HG03520 (cell line): ENCODE results near the gene GPAT3.
"Not testable (repeated sequence)": the region's sequence is repeated elsewhere in the genome, so short reads cannot be mapped to it uniquely, and the experiment has no call there.

Source experiments
- ATAC-seq: cut with Tn5 transposase; IDR thresholded peaks from one replicate; pipeline ENCODE4 v1.9.1; 2021; ENCODE audit warnings: mild to moderate bottlenecking, moderate library complexity; ENCODE audit not compliant: unreplicated experiment

The GPAT3 gene

GRCh38 chr4:83591730-83592129 is 55.8 kb downstream of the GPAT3 start:
- ATAC-seq = no peak

DNA sequence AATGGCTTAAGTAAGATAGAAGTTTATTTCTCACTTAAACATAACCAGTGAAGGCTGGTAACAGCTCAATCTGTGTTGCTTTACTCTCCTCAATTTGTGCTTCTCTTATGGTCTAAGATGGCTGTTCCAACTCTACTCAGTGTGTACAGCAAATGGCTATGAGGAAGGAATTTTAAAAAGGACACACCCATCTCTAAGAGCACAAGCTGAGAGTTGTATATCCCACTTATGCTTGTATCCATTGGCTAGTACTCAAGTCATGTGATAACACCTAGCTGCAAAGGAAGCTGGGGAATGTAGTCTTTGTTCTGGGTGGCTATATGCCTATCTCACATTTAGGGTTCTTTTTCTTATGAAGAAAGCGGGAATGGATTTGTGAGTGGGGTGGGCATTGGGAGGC is 63.3 kb downstream of the GPAT3 start:
- peak; percentile 74 for ATAC-seq

- ATAC-seq = no peak
Measured at GRCh38 chr4:83603129-83603528, 67.2 kb downstream of the GPAT3 start.

- ATAC-seq = no peak
Measured at GRCh38 chr4:83604321-83604720, 68.4 kb downstream of the GPAT3 start.

DNA sequence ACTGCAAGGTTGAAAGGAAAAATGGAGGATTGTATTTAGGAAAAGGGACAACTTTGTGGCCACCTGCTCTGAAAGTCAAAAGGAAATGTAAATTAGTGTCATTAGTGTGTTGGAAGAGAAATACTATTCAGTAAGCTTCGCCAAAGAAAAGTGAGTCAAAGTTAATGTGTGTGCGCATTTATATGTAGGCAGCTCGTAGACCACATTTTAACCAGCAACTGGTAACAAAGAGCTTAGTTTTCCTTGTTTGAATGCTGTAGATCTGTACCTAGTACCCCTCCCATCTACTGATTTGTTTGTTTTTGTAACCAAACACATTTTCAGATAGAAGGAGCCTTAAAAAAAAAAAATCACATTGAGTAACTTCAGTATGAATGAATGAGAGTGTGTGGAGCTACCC is 69.3 kb downstream of the GPAT3 start:
- no peak for ATAC-seq

- ATAC-seq = peak; percentile 43
Measured at GRCh38 chr4:83605744-83606172, 69.8 kb downstream of the GPAT3 start.

DNA sequence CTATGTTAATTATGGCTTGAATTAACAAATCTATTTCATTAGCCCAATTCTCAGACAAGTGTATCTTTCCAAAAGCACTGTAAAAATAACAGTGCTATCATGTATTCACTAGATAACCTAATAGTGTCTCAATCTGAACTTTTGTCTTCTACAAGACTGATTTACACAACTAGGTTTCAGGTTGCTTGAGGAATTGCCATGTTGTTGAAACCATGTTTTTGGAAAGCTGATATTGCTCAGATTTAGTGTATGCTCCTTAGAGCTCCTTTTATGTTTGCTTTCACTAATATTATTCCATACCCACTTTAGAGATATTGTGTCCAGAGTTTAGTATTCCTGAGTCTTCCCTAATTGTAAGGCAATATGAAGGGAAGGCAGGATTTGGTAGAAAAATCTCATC is 70.6 kb downstream of the GPAT3 start:
- ATAC-seq = no peak

DNA sequence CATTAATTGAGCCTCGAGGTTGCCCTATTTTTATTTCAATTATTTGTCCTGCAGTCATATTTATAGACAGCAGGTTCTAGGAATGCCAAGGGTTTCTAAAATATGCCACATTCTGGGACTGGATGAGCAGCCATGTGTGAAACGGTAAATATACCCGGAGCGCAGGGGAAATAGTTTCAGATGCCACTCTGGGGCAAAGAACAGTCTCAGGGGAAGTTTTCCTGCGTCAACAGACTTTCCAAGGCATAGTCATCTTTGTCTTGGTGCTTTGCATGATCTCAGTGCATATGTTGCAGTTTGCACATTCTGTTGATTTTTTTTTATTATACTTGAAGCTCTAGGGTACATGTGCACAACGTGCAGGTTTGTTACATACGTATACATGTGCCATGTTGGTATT is 71.0 kb downstream of the GPAT3 start:
- ATAC-seq = no peak

DNA sequence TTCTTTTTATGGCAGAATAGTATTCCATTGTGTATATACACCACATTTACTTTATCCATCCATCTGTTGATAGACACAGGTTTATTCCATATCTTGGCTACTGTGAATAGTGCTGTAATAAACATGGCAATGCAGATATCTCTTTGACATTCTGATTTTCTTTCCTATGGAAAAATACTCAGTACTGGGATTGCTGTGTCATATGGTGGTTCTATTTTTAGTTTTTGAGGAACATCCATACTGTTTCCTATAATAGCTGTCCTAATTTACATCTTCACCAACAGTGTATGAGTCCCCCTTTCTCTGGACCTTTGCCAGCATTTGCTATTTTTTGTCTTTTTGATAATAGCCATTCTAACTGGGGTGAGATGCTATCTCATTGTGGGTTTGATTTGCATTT is 73.5 kb downstream of the GPAT3 start:
- no peak for ATAC-seq

GRCh38 chr4:83610729-83611128 is 74.8 kb downstream of the GPAT3 start:
- ATAC-seq = no peak

- no peak for ATAC-seq
Measured at GRCh38 chr4:83613023-83613422, 77.1 kb downstream of the GPAT3 start.

- ATAC-seq = no peak
Measured at GRCh38 chr4:83613994-83614393, 78.1 kb downstream of the GPAT3 start.

- no peak for ATAC-seq
Measured at GRCh38 chr4:83616252-83616651, 80.3 kb downstream of the GPAT3 start.

DNA sequence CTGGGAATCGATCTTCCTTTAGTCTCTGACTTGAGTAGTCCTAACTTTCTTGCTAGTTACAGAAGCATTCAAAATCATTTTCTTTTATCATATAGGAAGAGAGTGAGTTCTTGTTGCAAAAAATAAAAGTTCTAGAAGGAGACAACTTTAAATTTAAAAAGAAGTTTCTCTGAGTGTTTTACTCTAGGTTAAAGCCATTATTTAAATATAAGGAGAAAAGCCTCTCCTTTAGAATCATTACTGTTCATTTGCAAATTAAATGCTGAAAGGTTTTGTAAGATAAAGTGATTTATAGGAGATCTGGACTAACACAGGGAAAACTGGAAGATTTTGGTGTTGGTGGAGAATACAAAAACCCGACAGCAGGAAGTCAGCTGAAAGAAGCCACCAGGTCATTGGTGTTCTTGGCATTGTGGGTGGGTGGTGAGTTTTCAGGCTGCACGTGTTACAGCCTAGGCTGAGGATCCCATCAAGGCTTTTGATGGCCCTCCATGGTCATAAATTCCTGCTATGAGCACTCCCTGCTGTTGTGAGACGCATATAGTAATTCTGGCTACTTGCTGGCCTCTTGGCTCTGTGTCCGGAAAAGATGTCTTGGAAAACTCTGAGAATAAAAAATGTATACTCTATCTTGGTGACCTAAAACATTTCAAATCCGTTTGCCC is 81.6 kb downstream of the GPAT3 start:
- ATAC-seq = no peak

GRCh38 chr4:83618431-83618830 is 82.5 kb downstream of the GPAT3 start:
- no peak for ATAC-seq

DNA sequence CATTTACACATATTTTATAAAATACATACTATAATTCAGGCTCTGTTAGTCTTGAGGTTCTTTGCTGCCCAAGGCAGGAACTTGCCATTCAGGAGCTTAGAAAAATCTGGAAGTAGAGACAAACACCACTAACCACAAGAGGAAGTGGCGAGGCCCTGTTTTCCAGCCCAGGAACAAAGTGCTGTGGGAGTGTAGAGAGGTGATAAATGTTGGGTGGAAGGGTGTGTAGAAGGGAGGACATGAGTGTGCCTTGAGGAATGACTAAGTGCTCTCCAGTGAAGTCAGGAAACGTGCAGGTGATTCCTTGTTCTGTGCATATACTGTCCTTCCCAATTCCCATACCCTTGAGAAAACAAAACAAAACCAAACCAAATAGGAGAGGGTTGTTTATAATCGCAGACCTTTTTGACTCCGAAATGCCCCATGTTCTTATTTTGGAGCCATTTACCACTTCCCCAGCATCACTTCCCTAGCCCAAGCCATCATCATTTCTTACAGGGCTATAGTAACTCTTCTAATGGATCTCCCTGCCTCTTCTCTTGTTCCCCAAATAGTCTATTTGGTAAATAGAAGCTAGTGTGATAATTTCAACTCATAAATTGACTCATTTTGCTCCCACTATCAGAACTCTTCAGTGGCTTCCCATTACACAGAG is 83.2 kb downstream of the GPAT3 start:
- ATAC-seq = no peak

DNA sequence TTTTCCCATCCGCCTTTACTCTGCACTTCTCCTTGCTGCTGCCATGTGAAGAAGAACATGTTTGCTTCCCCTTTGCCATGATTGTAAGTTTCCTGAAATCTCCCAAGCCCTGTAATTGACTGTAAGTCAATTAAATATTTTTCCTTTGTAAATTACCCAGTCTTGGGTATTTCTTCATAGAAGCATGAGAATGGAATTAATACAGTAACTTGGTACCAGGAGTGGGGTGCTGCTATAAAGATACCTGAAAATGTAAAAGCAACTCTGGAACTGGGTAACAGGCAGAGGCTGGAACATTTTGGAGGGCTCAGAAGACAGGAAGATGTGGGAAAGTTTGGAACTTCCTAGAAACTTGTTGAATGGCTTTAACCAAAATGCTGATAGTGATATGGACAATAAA is 86.2 kb downstream of the GPAT3 start:
- not testable (repeated sequence) for ATAC-seq

DNA sequence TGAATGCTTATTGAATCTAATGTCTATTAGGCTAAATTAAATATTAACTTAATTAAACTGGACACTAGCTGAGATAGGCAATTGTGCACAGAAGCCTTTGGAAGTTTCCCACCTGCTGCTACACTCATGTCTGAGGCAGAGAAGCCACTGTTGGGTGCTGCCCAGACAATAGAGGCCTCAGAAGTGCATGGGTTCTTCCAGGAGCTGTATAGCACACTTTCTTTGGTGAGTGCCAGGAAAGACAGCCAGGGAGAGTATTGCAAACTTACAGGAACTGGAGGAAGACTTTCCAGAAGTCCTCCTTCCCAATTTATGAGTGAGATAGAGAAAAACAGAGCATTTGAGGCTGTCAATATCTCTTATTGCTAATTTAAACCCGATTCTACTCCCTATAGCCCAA is 89.9 kb downstream of the GPAT3 start:
- ATAC-seq = no peak

DNA sequence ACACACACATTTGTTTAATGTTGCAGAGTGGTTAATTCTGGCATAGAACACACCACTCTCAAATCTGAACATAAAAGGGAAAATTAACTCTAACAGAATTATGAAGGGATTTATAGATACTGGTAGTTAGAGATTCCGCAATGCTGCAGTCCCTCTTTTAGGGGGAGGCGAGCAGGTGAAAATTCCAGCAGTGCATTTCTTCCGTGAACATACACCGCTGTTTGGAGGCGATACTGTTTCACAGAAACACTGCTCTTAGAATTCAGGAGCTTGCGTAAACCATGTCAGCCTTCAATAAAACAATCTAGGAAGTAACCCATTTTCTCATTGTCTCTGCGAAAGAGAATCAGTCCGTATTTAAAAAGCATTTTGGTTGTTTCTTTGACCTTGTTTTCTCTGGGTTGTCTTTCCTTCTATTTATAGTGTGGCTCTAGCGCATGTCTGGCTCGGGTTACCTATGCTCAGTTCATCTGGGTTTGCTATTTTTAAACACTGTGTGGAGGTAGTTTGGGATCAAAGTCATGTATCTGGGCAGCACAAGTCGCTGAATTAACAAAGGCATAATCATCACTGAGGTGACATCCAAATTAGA is 90.4 kb downstream of the GPAT3 start:
- no peak for ATAC-seq

DNA sequence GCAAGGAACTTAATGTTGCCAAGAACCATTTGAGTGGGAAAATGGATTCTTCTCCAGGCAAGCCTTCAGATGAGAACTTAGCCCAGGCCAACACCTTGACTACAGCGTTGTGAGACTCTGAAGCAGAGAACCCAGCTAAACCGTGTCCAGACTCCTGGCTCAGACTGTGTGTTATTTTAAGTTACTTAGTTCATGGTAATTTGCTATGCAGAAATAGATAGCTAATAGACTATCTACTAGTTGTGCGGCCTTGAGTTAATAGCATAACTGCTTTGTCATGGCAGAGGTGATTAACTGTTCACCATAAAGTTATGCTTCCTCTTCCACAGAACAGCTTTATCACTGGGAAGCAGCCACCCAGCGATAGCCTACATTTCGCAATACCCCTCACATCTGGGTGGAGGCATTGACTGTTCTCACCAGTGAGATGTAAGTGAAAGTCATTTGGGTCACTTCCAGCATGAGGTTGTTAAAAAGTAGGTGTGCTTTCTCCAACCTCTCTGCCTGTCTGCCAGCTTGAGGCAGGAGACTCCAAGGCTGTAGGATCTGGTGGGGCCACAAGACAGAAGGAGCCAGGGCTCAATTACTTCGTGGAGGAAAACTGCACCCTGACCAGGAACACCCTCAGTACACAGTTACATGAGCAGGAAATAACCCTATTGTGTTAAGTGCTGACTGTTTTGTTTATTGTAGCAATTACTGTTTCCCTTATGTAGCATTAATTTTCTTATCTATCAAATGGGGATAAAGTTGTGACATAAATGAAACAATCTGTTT is 94.2 kb downstream of the GPAT3 start:
- ATAC-seq = no peak

- ATAC-seq = no peak
Measured at GRCh38 chr4:83631066-83631465, 95.2 kb downstream of the GPAT3 start.

GRCh38 chr4:83636930-83637329 is 101.0 kb downstream of the GPAT3 start:
- no peak for ATAC-seq
